HuH-7.5 (cell line): ENCODE measurements around the gene CD7.
A peak's percentile ranks its signal among the peaks of the same experiment; 100 is the strongest.

ENCODE experiments used
- DNase-seq: peaks from one replicate; pipeline ENCODE4 v3.0.0; 2011; ENCODE audit warnings: low spot score

CD7 gene

DNA sequence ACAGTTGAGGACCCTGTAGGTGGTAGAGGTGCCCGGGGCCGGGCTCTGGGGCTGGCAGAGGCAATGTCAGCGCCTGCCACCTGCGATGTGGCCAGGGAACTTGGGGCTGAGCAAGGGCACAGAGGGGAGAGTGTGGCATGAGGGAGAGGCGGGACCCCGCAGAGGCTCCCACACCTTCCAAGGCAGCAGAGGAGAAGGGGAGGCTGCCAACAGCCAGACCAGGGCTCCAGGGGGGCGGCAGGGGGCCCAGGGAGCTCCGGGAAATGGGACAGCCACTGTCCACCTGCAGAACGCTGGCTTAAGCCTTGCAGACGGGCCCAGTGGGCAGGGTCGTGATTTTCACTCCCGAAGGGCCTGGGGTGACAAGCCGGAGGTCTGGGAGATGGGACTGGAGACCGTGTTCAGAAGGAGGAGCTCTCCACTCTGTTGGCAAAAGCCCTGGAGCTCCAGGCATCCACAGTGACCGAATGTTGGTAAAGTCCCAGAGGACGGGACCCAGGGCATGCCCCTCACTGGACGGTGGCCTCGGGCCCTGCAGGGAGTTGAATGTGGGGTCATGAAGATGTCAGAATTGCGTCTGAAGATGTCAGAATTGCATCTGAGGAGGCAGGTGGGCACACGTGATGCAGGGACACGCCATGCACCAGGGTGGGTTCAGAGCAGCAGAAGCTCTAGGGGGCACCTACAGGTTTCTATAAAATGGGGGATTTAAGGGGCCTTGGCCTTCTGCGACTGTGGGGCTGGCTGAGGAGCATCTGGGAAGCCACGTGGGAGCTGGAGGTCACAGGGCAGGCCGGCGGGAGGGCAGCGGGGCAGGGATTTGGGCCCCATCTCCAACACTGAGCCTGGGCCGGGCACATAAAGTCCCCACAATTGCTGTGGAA, 18.6 kb downstream of the CD7 start:
- DNase-seq: no peak

DNA sequence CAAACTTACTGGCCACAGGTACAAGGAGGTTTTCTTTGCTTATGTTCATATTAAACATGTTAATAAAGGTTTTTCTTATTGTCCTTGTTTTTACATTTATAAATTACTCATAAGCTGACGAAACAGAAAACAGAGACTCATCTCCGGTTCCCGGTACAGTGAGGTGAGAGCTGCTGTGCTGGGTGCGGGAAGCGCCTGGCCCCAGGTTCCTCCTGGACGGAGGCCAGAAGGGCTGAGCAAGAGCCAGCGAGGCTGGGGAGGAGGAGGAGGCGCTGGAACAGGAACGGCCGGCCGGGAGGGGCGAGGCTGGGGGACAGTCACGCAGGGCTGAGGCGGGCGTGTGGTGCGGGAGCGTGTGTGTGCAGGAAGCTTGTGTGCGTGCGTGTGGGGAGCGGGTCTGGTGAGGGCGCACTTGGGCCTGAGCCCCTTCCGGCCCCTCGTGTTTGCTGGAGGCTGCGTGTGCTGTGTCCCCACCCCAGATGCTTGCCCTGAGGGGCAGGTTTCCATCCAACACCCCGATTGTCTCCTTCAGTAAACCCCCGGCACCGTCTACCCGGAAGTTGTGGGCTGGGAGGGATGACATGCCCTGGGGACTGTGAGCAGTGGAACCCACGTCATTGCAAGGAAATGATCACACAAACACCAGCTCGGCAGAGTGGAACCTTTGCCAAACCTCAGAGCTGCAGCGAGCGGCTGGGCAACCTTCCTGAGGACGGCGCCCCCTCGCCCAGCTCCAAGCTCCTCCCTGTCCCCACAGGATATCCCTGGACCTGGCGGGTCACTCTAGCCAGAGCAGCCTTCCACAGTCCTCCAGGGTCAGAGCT, 19.5 kb downstream of the CD7 start:
- DNase-seq: peak; percentile 20

DNA sequence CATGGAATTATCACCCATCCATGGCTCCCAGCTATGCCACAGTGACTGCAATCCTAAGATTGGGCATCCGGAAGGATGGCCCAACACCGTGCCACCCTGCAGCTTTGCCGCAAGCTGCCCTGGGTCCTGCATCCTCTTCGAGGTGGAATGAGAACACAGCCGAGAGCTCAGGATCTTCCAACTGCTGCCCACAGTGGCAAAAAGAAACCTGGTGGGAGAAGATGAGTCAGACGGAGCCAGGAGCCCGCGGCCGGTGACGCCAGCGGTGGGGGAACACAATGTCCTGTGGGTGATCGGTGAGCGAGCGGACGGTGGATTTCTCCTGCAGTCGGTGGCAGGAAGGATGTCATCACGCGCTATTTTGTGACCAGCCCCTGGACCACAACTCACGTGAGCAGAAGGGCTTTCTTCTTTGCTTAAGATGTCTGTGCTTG, 20.1 kb downstream of the CD7 start:
- no peak for DNase-seq

DNA sequence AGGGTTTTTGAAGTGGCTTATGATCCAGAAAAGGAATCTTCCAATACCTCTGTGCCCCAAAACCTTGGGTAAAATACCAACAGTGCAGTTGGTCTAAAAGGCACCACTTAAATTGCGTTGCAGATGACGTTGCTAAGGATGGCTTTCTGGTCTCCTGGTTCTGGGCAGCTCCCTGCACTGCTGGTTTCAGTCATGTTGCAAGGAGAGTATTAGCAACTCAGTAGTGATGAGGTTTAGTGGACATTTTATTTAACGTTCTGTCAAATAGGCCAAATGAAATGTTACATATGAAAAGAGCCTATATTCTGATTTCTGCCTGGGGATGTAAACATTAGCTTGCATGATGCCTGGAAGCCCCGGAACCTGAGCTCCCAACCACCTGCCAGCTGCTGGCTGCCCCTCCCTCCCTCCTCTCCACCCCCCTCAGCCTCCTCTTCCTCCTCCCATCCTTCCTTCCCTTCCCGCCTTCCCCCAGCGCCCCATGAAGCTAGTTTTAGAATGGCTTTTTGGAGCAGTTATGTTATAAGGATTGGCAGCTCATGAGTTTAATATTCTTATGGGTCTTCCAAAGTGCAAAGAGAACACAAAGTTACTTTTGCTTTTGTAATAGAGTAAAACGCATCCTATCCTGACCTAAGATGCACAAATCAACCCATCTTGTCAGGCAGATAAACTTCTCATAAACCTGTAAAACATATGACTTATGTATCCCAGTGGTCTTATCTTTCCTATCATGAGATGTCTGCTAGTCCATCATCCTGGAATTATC, 20.7 kb downstream of the CD7 start:
- no peak for DNase-seq

DNA sequence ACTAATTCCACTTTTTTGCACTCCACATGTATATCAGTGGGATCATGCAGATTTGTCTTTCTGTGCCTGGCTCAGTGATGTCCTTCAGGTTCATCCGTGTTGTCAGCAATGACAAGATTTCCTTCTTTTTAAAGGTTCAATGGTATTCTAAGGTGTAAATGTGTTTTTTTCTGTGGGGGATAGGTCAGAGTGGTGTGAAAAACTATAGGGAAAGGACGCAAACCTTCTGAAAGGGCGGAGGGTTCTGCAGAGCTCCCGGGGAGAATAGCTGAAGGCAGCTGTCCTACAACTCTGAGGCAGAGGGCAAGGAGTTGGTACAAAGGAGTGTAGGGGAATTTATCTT, 22.0 kb downstream of the CD7 start:
- no peak for DNase-seq

DNA sequence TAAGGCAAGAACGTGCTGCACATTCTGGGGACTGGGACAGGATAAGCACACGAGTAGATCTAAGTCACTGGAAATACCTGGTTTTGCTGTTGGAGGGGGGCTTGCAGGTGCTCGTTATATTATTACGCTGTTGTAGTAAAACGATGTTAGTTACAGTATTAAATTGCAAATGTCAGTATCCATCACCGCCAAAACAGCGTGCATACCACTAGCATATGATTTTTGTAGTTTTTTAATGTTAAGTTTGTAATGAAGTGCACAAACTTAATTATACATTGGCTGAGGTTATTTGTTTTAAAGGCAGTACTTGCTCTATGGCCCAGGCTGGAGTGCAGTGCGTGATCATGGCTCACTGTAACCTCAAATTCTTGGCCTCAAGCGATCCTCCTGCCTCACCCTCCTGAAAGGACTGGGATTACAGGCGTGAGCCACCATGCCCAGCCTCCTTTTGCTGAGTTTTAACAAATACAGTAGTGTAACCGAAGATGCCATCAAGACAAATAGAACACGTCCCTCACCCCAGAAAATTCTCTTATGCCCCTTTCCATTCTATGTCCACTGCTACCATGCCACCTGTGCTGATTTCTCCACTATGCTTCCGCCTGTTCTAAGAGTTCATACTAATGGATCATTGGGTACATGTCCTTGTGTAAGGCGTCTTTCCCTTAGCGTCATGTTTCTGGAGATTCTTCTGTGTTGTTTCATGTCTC, 23.2 kb downstream of the CD7 start:
- no peak for DNase-seq

DNA sequence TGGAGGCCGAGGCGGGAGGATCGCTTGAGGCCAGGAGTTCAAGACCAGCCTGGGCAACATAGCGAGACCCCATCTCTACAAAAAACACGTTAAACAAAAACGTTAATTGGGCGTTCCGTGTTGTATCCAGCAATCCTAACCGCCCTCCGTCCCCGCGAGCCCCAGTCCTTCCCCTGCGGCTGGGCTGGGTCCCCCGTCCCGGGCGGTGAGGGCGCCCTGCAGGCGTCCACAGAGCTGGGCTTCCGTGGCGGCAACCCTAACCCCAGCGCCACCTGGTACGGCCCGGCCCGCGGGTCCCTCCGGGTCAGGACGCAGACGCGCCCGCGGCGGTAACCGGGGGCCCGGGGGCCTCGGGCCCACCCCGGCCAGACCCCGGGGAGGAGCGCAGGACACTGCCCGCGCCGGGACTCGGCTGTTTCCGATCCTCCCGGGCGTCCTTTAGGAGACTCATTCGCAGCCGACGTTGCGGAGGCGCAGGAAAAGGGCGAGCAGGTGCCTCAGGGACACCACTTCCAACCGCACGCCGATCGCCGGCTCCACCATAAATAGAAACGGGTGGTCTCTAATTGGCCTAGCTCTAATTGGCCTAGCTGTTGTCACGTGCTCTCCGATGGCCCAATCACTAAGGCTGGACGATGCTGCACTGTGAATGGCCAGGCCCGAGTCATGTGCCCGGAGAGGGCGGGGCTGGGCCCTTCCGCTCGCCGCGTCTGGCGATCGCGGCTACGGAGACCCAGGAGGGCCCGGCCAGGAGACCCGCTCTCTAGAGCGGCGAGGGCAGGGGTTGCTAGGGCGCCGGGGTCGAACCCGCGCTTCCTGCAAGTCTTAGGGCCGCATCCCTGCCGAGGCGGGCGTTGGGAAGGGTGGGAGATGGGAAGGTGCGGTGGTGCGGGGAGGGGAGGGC, 24.9 kb downstream of the CD7 start:
- peak; percentile 99 for DNase-seq

DNA sequence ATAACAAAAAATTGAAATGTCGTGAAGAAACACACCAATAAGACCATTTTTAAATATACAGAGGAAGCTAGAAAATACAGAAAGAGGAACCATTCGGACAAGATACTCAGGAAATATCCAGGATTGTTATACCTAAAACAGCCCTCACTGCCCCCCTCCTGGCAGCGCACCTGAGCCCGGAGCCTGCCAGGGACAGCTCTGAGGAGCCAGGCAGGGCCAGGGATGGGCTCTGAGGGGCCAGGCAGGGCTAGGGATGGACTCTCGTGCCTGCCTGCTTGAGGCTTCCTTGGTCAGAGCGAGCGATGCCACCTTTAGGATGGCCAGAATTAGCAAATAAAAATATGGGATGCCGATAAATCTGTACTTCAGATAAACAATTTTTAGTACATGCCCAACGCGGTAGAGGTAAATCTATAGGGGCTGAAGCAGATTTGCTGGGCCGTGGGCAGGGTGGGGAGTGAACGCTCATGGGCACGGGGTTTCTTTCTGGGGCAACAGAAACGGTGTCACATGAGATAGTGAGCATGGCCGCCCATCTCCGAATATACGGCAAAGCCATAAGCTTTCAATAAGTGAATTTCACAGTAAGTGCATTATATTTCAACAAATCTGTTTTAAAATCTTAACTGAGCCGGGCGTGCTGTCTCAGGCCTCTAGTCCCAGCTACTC, 25.7 kb downstream of the CD7 start:
- no peak for DNase-seq

DNA sequence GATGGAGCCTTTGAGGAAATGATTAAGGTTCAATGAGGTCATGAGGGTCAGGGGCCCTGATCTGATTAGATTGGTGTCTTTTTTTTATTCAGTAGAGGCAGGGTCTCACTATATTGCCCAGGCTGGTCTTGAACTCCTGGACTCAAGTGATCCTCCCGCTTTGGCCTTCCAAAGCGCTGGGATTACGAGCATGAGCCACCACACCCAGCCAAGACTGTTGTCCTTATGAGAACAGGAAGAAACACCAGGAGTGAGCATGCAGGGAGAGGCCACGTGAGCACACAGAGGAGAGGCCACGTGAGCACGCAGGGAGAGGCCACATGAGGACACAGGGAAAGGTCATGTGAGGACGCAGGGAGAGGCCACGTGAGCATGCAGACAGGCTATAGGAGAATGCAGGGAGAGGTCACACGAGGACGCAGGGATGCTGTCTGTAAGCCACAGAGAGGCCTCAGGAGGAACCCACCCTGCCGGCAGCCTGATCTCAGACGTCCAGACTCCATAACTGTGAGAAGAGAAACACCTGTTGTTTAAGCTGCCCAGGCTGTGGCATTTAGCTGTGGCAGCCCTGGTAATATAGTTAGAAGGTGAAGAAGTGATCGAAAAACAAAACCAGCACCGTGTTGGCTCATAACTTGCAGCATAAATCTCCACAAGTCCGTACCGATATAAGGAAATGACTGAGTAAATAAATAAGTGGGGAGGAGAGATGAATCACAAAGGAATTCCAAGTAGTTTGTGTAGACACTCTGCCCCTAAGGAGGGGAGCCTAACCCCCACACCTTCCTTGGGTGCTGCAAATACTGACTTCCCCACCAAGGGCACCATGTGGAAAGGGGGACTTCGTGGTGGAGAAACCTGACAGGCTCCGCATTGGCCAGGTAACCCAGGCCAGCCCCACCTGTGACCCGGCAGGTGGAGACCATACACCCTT, 29.3 kb downstream of the CD7 start:
- no peak for DNase-seq

DNA sequence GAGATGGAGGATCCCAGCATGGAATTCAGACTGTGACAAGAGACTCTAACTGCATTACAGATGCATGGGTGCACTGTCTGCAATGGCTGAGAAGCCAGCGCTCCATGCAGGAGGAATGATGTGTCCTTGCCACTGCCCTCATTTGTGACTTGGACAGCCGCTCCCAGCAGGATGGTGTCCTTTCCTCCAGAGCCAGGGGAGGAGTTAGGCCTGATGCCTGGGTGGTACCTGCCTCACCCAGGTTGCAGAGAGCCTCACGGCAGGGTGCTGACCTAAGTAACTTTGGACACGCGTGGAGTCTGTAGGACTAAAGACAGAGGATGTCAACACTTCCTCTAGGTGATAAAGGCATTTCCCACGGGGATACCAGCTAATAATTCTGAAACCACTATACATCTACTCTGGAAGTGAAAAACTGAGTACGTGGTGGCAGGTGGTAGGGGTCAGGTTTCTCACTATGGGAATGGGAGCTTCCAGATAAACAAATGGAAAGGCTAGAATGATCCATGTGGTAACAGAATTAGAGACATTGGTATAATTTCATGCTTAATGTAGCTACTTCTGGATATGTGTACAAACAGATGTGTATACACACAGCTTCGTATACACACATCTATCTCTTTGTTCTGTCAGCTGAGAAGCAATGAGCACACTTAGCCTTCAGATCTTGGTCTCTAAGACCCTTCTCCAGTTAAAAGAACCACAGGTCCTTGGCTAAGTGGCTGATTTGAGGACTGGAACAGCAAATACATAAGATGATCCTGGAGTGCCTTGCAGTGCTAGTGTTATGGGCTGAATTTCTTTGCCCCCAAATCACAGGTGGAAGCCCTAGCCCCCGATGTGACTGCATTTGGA, 30.2 kb downstream of the CD7 start:
- DNase-seq: no peak

DNA sequence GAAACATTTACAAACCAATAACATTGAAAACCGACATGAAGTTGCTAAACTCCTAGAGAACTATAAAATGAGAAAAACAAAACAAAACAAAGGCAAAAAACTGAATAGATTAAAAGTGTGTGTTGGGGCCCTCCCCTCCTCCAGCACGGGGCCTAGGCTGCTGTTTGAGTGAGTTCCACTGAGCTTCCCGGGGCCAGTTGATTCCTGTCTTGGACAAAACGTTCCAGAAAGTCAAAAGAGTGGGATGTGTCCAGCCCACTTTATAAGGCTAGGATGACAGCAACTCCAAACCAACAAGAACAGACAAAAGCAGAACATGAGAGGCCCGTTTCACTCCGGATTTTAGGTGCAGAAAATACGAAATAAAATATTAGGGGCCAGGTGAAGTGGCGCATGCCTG, 32.3 kb downstream of the CD7 start:
- DNase-seq: no peak

DNA sequence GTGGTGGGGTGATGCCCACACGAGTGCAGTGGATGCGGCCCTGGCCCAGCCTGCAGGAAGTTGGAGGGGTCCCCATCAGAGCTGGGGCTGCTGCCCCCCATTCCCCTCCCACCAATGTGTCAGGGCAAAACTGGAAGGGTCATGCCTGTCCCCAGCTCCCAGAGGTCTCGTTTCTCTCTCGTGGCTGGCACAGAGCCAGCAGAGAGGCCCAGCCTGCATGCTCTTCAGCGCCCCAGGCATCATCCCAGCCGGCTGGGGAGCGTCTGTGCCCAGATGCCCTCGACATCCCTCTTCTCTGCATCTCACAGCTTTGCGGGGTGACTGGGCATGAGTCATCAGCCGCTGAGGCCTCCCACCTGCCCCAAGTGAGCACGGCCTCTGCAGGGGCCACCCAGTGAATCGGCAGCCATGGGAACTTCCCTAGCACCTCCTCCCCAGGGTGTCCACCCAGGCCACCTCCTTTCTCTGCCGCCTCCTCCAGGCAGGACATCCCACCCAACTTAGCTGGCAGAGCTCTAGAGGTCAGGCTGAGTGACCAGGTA, 34.1 kb downstream of the CD7 start:
- DNase-seq: no peak

DNA sequence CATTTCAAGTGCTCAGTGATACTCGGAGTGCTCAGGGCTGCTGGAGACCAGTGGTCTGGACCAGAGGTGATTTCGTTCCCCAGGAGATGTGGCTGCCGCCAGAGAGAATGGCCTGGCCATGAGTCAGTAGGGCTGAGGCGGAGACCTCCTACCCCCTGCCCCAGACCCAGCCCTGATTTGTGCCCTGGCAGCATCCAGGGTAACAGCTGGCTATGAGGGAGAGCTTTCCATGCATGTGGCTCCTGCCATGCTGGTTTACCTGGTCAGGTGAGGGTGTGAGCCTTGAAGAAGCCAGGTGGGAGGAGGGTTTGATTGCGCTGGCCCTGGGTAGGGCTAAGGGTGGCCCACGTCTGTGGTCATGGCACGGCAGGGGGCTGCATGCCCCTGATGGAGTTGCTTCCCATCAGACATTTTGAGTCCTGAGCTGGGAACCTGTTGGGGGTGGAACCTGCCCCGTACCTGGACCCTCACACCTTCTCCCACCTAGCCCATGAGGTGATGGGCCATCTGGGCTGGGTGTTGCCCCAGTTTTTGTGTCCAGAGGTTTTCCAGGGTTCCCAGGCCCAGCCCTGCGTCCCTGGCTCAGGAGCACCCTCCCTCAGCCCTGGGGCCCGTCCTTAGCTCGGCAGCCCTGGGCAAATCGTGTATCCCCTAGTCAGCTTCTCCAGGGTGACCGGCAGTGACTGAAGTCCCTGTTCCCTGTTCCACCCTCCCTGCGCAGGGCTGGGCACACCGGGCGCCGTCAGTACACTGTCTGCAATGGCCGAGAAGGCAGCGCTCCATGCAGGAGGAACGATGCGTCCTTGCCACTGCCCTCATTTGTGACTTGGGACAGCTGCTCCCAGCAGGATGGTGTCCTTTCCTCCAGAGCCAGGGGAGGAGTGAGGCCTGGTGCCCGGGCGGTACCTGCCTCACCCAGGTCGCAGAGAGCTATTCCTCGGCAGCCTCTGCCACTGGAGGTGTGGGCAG, 34.9 kb downstream of the CD7 start:
- DNase-seq: no peak

DNA sequence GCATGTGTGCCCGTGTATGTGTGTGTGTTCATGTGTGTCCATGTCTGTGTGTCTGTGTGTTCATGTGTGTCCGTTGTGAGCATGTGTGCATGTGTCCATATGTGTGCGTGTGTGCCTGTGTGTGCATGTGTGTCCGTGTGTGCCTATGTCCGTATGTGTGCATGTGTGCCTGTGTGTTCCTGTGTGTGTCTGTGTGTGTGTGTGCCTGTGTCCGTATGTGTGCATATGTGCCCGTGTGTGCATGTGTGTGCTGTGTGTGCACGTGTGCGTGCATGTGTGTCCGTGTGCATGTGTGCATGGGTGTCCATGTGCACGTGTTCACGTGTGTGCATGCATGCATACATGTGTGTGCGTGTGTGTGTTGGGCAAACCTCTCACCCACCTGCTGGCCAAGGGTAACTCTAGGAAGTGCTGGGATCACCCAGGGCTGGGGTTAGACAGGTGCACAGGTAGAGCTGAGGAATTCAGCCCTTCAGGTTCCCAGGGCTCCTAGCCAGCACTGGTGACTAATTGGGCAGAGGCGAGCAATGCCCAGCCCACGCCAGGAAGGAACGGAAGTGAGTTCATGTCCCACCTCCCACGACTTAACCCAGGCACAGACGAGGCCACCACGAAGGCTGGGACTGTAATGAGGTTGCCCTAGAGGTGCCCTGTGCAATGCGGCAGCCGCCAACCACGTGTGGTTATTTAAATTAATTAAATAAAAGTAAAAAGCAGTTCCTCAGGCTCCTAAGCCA, 35.7 kb downstream of the CD7 start:
- DNase-seq: no peak

DNA sequence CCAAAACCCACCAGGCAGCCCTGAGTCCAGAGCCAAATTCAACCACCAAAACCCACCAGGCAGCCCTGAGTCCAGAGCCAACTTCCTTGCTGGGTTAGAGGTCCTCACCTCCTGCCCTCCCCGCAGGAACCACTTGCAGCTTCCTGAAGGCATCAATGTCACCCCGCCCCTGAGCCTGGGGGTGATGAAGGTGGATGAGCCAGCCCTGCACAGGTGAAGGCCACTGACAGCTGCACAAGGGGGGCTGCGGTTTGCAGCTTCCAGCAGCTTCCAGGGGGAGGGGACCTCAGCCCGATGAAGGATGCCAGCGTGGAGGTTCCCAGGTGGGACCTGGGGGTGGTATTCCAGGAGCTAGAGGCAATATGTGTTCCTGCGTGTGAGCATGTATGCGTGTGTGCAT, 36.3 kb downstream of the CD7 start:
- no peak for DNase-seq

DNA sequence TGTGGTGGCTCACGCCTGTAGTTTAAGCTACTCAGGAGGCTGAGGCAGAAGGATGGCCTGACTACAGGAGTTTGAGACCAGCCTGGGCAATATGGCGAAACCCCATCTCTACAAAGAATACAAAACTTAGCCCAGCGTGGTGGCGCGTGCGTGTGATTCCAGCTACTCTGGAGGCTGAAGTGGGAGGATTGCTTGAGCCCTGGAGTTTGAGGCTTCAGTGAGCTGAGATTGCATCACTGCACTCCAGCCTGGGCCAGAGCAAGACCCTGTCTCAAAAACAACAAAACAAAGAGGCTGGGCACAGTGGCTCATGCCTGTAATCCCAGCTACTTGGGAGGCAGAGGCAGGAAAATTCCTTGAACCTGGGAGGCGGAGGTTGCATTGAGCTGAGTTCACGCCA, 36.9 kb downstream of the CD7 start:
- DNase-seq: no peak
